ENCODE measurements around the gene GPC5. TPM values are rescaled to one million over a fixed set of nuclear protein-coding genes. Genes with fewer than 3 reads are reported as not detected.

Gene GPC5
- total and polyA plus RNA-seq, 2 of the 13 experiments (the other 11 are each of a cell fraction or from before 2014, with no cell fraction given): 0.02 to 0.07 TPM

- no peak overlapping the region for H3K4me2 ChIP-seq (ENCODE audit: low read depth, low read length)
- in situ Hi-C loops (cut with HindIII; ENCODE audit: extremely low pct_ligation_motif_present, low pct_unique_long_range_greater_than_20kb): no loop called here
- H3K4me3 ChIP-seq (replicated peaks in 1 of 3; ENCODE audit: insufficient read depth in 1 of 3, low read depth in 2 of 3, low read length in 3 of 3): no peak overlapping the region
- ATAC-seq (no peak), DNase-seq (ENCODE audit: low spot score) (no peak), FAIRE-seq (no peak)
- H3K9me3 ChIP-seq (ENCODE audit: low read length): no peaks in the 10 kb centered on the region
- no peak overlapping the region for H3K9ac ChIP-seq (ENCODE audit: insufficient read depth, low read depth, low read length)
- no peak overlapping the region for H2AFZ ChIP-seq (ENCODE audit: low read length)
- H3K4me1 ChIP-seq (ENCODE audit: insufficient read depth, low read length): no peaks in the 10 kb centered on the region
- H4K20me1 ChIP-seq (ENCODE audit: insufficient read depth, low read length): no peaks in the 10 kb centered on the region
- H3K27ac ChIP-seq (ENCODE audit: extremely low read length, insufficient read depth, low read length): no peak overlapping the region
- ChIA-PET CTCF (ENCODE audit: low intra/inter-chr PET ratio, low total read pairs) (no interaction called here), POLR2A (no interaction called here)
- H3K27me3 ChIP-seq (ENCODE audit: control insufficient read depth in 1 of 2, insufficient read depth in 2 of 2, low read length in 2 of 2): no peaks in the 10 kb centered on the region
- no peaks in the 10 kb centered on the region for H3K36me3 ChIP-seq (replicated peaks in 1 of 2; ENCODE audit: control insufficient read depth in 1 of 2, insufficient read depth in 2 of 2, low read length in 2 of 2)
- BruUV-seq (replicated peaks): no TSS peak
- H3K79me2 ChIP-seq (ENCODE audit: insufficient read depth, low read length): no peaks in the 10 kb centered on the region
- intact Hi-C loops (cut with micrococcal nuclease; ENCODE audit: unreplicated experiment): no loop called here
- 27% methylated on average over 7 of the region's 7 CpGs for WGBS (ENCODE audit: low lambda C conversion rate)
- TF ChIP-seq ZNF75D (CRISPR knock-in tag; IDR thresholded peaks at IDR 0.05; ENCODE audit: borderline replicate concordance) (no peak), PHF20 (CRISPR knock-in tag; IDR thresholded peaks at IDR 0.05) (no peak), ZNF777 (CRISPR knock-in tag; IDR thresholded peaks at IDR 0.05) (no peak), ZNF331 (CRISPR knock-in tag; IDR thresholded peaks at IDR 0.05) (no peak), TERF1 (CRISPR knock-in tag; IDR thresholded peaks at IDR 0.05) (no peak), POLR2AphosphoS2 (IDR thresholded peaks at IDR 0.05; ENCODE audit: low read depth, low read length) (no peak), SUZ12 (IDR thresholded peaks at IDR 0.05; ENCODE audit: low read depth, low read length) (no peak), TFE3 (CRISPR knock-in tag; IDR thresholded peaks at IDR 0.05) (no peak), ZSCAN22 (CRISPR knock-in tag; IDR thresholded peaks at IDR 0.05) (no peak), ZMAT5 (CRISPR knock-in tag; IDR thresholded peaks at IDR 0.05; ENCODE audit: borderline replicate concordance, low read depth) (no peak), HNF1A (IDR thresholded peaks at IDR 0.05; ENCODE audit: low read depth) (no peak), HNF1A (CRISPR knock-in tag; IDR thresholded peaks at IDR 0.05; ENCODE audit: borderline replicate concordance) (no peak), DR1 (CRISPR knock-in tag; IDR thresholded peaks at IDR 0.05) (no peak), ZNF180 (CRISPR knock-in tag; IDR thresholded peaks at IDR 0.05; ENCODE audit: borderline replicate concordance, low read depth) (no peak), MAFF (IDR thresholded peaks at IDR 0.05; ENCODE audit: low read depth, low read length) (no peak), IKZF1 (IDR thresholded peaks at IDR 0.05) (no peak)
Observed at GRCh38 chr13:91579320-91579719, 180.9 kb downstream of the GPC5 start.

Data from HepG2 (cell line).